Daoy (cell line): ENCODE data around the gene ADAMTSL1. TPM values are rescaled to one million over a fixed set of nuclear protein-coding genes. Genes with fewer than 3 reads are reported as not detected.

Source experiments
- DNase-seq: peaks from one replicate; pipeline ENCODE4 v3.0.0-alpha.2; 2015; ENCODE audit warnings: low read depth
- total RNA-seq: library from RNA; depleted of rRNA; stranded (reverse); fragments of >200 nt; shearing (Covaris generic); gene quantifications from 2 replicates; pipeline ENCODE4 v1.2.3, GENCODE V29; 2014

The ADAMTSL1 gene
- total RNA-seq, 1 experiment from 2014 or later, result 16.6 TPM

- peak; percentile 60 for DNase-seq
These were observed 431.3 kb downstream of the ADAMTSL1 start for GRCh38 chr9:18905028-18905882.

GRCh38 chr9:18905883-18906629 lies 432.1 kb downstream of the ADAMTSL1 start:
- DNase-seq, result peak; percentile 82

DNA sequence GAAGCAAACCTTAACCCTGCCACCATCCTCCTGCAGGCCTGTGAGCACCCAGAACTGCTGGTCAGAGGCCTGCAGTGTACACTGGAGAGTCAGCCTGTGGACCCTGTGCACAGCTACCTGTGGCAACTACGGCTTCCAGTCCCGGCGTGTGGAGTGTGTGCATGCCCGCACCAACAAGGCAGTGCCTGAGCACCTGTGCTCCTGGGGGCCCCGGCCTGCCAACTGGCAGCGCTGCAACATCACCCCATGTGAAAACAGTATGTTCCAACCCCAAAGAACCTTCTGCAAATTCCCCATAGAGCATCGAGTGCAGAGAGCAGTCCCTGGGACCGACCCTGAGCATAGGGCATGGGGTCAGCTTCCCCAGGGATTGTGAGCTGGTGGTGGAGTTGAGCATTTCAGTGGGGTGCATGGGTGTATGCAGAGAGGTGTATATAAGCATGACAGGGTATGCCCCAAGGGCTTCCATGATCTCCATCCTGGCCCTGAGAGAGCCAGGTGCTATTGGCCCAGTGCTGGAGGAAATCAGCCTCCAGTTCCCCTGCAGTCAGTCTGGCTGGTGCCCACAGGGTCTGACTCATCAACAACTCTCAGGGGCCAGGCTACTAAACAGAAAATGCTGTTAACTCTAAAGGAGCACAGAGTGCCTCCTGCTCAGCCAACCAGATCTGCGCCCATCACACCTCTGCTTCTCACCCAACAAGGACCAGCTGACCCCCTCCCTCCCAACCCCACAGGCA lies 432.9 kb downstream of the ADAMTSL1 start:
- DNase-seq, result peak; percentile 68

DNA sequence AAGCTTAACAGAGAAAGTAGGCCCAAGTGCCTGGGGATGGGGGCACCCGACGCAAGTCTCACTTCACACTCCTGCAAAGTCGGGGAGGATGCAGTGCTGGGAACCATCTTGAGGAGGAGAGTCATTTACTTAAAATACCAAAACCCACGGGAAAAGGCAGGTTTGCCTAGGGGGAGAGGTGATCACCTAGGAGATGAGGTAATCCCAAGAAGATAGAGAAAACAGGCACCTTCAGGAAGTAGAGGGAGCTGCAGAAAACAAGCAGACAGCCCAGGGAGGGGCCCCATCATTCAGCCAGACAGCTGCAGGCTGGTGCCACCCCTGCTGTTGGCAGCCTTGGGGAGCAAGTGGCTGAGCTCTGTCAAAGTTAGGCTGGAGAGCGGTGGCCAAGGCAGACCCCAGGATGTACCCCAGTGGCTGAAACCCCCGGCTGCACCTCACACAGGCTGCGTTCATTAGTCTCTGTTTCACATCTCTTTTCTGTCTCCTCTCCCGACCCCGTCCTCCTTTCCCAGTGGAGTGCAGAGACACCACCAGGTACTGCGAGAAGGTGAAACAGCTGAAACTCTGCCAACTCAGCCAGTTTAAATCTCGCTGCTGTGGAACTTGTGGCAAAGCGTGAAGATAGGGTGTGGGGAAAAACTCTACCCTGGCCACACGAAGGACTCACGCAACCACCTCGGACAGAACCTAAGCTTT lies 434.1 kb downstream of the ADAMTSL1 start:
- no peak for DNase-seq

DNA sequence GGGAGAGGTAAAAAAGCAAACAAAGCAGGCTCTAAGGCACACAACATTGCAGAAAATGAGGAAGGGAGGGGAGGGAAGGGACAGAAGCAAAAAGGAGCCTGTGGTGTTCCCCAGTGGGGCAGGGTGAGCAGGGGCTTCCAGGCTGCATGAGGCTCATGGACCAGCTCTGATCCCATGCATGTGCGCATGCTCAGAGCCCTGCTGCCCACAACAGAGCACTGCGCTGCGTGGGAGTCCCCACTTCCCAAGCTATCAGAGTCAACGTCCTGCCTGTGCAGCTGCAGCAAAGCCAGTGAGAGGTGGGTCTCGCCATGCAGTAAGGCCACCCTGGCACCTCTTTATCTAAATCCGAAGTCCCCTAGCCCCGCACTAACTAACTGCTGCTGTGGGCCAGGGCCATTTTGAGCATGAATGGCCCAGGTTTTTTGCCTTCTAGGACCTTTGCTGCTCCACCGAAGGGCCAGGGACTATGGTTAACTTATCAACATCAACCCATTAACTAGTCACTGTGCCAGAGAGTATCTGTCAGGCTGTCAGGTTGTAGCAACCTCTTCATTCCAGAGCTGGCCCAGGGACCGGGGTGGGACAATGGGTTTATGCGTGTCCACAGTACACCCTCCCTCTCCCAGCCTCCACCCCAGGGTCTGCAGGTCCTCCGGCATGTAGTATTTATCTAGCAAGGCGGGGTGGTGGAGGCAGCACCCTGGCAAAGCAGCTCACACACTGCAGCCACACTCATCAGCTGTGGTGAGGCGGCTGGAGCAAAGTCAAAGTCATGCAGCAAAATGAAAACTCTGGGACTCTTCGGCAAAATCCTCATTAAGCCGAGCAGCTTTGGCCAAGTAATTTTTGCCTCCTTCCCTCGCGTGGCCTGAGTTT lies 435.4 kb downstream of the ADAMTSL1 start:
- no peak for DNase-seq

GRCh38 chr9:18910435-18910834 lies 436.5 kb downstream of the ADAMTSL1 start:
- DNase-seq, result no peak

- no peak for DNase-seq
These were observed 437.0 kb downstream of the ADAMTSL1 start for GRCh38 chr9:18910916-18911315.

- no peak for DNase-seq
These were observed 437.9 kb downstream of the ADAMTSL1 start for GRCh38 chr9:18911714-18912342.

- DNase-seq, result no peak
These were observed 446.5 kb downstream of the ADAMTSL1 start for GRCh38 chr9:18920141-18921084.

GRCh38 chr9:18921366-18922075 lies 447.6 kb downstream of the ADAMTSL1 start:
- DNase-seq, result no peak

DNA sequence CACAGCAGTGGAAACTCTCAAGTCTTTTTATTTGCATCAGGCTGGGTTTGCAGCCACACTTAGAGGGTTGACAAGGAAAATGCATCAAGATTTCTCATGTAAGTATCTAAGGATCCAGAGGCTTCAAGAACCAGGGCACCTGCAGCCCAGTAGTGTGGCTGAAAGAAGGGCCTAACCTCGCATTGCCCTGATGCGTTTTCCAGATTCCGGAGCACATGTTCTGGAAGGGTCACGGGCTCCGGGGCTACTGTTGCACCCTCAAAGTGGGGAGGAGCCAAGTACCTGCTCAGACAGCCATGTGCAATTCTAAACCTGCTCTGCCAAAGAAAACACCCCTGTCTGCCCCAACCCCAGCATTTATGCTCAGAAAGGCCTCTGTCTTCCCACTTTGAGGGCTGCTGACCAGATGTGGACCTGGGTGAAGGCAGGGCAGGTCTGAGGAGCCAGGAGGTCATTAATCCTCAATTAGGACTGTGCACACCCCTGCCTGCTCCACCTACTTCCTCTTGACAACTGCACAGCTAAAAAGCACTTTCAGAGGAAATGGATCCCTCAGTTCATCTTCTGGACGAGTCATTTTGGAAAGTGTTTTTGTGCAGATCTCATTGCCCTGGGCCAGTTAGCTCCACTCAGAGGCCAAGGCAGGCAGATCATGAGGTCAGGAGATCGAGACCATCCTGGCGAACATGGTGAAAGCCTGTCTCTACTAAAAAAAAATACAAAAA lies 448.4 kb downstream of the ADAMTSL1 start:
- no peak for DNase-seq

DNA sequence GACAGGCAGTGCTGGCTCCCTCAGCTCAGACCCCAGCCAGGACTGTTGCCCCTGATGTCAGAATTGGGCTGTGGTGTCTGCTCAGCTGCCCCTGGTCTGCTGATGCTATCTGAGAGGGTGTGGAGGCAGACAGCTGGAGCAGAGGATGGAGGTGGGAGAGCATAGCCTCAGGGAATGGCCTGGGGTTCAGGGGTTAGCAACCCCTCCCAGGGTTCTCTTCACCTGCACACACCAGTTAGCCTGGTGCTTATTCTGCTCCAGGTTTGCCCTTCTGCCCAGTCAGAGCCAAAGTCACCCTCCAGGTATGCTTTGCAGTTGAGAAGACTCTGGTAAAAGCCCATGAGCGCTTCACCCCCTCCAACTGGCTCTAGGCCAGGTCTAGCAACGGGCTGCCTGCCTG lies 449.2 kb downstream of the ADAMTSL1 start:
- DNase-seq, result no peak

DNA sequence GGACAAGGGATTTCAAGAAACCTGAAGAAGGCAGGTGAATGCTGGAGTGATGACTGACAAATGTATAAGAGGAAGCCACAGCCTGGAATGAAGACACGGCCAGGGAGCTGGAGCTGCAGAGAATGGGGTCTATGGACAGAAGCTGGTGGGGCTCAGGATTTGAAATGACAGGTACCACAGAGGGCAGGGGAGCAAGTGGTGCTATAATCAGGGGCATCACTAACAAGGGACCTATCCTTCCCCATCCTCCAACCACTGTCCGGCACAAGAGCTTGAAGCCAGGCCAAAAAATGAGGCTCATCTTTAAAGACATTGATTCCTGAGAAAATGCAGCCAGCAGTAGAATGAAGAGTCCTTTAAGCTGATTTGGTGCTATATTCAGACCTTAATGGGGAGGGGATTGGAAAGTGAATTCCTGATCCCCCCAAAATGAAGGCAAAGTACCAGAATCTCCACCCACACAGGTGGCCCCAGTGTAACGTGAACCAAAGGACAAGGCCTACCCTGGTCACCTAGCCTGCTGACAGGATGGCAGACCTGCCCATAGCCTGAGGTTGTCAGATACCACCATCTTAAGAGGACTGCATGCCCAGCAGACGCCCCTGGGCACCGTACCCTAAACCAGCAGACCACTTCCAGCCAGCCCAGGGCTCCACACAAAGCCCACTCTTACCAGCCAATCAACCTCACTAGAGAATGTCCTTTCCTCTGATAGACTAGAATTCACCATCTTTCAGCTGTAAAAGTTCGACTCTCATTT lies 449.9 kb downstream of the ADAMTSL1 start:
- DNase-seq, result no peak

DNA sequence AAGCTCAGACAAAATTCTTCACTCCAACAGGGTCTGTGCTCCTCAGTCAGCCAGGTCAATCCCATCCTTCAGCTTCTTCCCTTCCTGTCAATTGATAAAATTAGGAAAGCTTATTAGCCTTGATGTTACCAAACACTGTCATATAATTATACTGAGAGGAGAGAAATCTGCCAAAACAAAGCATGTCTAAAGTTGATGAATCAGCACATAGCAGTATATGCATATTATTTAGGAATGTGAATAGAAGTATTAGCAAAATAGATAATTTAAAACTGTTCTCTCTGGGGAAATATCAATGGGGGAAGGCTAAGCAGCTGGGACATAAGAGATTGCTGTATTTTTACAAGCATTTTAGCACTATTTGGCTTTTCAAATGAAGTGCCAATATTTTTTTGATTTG lies 451.9 kb downstream of the ADAMTSL1 start:
- DNase-seq, result no peak

DNA sequence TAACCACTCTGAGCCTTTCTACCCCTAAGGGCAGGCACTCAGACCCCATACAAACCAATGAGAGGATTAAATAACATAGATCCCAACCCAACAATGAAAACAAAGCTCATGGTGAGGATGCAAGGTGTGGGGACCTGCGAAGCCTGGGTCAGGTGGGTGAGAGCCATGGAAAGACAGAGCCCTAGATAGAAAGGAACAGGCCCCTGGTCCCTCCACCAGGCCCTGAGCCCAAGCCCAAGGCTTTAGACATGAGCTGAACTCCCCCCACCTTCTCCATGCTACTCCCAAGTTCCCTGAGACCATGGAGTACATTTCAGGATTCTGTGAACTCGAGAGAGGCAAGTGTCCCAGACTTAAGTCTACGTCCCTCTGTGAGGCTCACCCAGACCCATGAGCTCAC lies 452.6 kb downstream of the ADAMTSL1 start:
- DNase-seq, result no peak

- peak; percentile 38 for DNase-seq
These were observed 454.8 kb downstream of the ADAMTSL1 start for GRCh38 chr9:18928711-18929110.

DNA sequence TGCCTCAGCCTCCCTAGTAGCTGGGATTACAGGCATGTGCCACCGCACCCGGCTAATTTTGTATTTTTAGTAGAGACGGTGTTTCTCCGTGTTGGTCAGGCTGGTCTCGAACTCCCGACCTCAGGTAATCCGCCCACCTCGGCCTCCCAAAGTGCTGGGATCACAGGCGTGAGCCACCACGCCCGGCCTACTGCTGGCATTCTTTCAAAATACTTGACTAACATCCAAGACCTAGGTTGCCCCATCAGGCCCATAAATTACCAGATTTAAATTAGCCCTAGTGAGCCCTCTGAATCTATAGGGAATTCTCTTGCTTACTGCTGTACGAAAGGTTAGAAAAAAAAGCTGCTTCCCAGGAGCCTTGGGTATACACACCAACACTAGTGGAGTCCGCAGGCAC lies 456.7 kb downstream of the ADAMTSL1 start:
- DNase-seq, result peak; percentile 30
